ENCODE measurements around the gene POLDIP3.
"Not testable (repeated sequence)": the region's sequence is repeated elsewhere in the genome, so short reads cannot be mapped to it uniquely, and the experiment has no call there.

POLDIP3 gene

DNA sequence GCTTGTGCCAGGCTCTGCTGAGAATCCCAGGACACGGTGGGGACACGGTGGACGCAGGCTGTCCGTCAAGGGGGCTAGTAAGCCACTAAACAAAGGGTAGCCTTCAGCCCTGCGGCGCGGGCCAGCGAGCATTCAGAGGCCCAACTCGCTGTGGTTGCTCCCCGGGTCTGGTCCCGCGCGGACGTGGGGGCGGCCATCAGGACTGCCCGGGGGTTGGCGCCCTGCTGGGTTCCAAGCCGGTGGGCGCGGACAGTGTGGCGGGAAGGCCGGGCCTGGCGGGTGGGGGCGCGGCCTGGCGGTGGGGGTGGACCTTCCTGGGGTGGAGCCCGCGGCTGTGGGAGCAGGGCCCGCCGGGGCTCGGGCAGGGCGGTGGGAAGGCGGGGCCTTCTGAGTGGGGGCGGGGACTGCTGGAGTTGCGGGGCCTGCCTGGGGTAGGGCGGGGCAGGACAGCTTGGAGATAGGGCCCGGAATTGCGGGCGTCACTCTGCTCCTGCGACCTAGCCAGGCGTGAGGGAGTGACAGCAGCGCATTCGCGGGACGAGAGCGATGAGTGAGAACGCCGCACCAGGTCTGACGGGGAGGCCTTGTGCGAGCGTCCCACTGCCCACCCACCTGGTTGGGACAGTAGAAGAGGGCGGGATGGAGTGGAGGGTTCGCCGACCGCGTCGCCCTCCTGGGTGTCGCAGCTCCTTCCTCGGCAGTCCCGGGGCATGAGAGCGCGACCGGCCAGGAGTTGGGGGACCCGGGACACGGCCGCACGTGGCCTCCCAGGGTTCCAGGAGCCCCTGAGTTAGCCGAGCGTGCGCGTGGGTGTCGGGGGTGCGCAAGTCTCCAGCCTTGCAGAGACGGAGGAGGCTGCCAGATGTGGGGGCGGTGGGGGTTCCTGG is 61.0 kb downstream of the POLDIP3 start, which contains the start of gene SERHL2:
SERHL2 (plus strand) TSS at position 482 of the 887 bp plus-strand sequence; CDS start at position 547, 65 bp downstream.
- peak; percentile 61 for DNase-seq (ENCODE audit: low read depth)

GRCh38 chr22:42552294-42552647 is 62.4 kb downstream of the POLDIP3 start:
- DNase-seq (ENCODE audit: low read depth): not testable (repeated sequence)

GRCh38 chr22:42549331-42550060 is 65.2 kb downstream of the POLDIP3 start:
- DNase-seq (ENCODE audit: low read depth): no peak

- no peak for DNase-seq (ENCODE audit: low read depth)
Observed at GRCh38 chr22:42548597-42549330, 65.9 kb downstream of the POLDIP3 start.

GRCh38 chr22:42548126-42548525 is 66.6 kb downstream of the POLDIP3 start:
- DNase-seq (ENCODE audit: low read depth): not testable (repeated sequence)

GRCh38 chr22:42547562-42547961 is 67.1 kb downstream of the POLDIP3 start:
- DNase-seq (ENCODE audit: low read depth): no peak

GRCh38 chr22:42544686-42545085 is 70.0 kb downstream of the POLDIP3 start:
- peak; percentile 71 for DNase-seq (ENCODE audit: low read depth)

DNA sequence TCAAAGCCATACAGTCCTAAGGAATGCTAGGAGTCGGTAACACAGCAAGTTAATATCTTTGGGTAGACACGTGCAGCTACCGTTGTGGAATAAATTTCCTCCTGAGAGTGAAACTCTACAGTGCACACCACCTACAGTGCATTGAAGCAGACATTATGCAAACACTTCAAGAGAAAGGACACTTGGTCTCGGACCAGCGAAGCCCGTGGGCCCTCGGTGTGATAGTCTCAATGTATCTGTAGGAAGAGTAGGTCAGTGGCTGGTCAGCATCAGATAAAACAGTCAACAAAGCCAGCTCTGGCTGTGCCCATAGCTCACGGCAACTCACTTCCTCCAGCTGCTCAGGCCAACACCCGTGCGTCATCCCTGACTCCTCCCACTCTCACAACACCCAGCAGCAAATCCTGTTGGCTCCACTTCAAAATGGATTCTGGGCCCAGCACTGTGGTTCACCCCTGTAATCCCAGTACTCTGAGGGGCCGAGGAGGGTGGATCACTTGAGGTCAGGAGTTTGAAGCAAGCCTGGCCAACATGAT is 75.4 kb downstream of the POLDIP3 start:
- peak; percentile 71 for DNase-seq (ENCODE audit: low read depth)

GRCh38 chr22:42537199-42537831 is 77.4 kb downstream of the POLDIP3 start:
- peak; percentile 57 for DNase-seq (ENCODE audit: low read depth)

DNA sequence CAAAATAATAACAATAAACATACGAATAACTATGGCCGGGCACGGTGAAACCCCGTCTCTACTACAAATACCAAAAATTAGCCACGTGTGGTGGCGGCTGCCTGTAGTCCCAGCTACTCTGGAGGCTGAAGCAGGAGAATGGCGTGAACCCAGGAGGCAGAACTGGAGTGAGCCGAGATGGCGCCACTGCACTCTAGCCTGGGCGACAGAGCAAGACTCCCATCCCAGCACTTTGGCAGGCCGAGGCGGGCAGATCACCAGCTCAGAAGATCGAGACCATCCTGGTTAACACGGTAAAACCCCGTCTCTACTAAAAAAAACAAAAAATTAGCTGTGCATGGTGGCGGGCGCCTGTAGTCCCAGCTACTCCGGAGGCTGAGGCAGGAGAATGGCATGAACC is 78.0 kb downstream of the POLDIP3 start:
- not testable (repeated sequence) for DNase-seq (ENCODE audit: low read depth)

GRCh38 chr22:42536166-42536565 is 78.5 kb downstream of the POLDIP3 start:
- no peak for DNase-seq (ENCODE audit: low read depth)

GRCh38 chr22:42535082-42535731 is 79.5 kb downstream of the POLDIP3 start:
- not testable (repeated sequence) for DNase-seq (ENCODE audit: low read depth)

Data from iris pigment epithelial cell (primary cell).